T-helper 2 cell treated with Interferon-gamma antibody and Interleukin-4, amounts not matched to agents 100 ng/mL and 5 ng/mL, for 36 hours (primary cell): ENCODE data around the gene RIT1. TPM values are rescaled to one million over a fixed set of nuclear protein-coding genes. Genes with fewer than 3 reads are reported as not detected.
"Not testable (repeated sequence)": the region's sequence is repeated elsewhere in the genome, so short reads cannot be mapped to it uniquely, and the experiment has no call there.

Experiments
- intact Hi-C: fragments of 100-400 bp; cut with micrococcal nuclease; formaldehyde crosslinking; loops from one replicate; pipeline ENCODE4 v1.15.1; 2023
- total RNA-seq: library from RNA; stranded (reverse); gene quantifications from 2 replicates; pipeline ENCODE4 v1.2.3, GENCODE V29; 2022

The RIT1 gene
- total RNA-seq, 1 donor from 2014 or later, result 27.0 TPM

GRCh38 chr1:155934097-155934935 is 23.2 kb upstream of the RIT1 start, which contains the start of gene KHDC4:
KHDC4 (minus strand) TSS chr1:155934413; CDS start chr1:155934373, 40 bp downstream.
- intact Hi-C loops, result loop anchor here (1.0 to 2.0 kb wide), 8 partner anchors 12 to 259 kb away; partner anchors contain the start of genes ARHGEF2, LAMTOR2, RIT1 and SYT11

- intact Hi-C loops, result loop anchor here (1.0 to 2.0 kb wide), 8 partner anchors 13 to 260 kb away; partner anchors contain the start of genes ARHGEF2, LAMTOR2, RIT1 and SYT11
Observed at GRCh38 chr1:155933591-155934096, 22.5 kb upstream of the RIT1 start.

- intact Hi-C loops, result no loop called here
Observed at GRCh38 chr1:155932487-155932886, 21.3 kb upstream of the RIT1 start.

- intact Hi-C loops, result no loop called here
Observed at GRCh38 chr1:155932081-155932480, 20.9 kb upstream of the RIT1 start.

GRCh38 chr1:155931332-155932038 is 20.3 kb upstream of the RIT1 start:
- intact Hi-C loops, result no loop called here

- intact Hi-C loops, result not testable (repeated sequence)
Observed at GRCh38 chr1:155930725-155931124, 19.6 kb upstream of the RIT1 start.

- intact Hi-C loops, result no loop called here
Observed at GRCh38 chr1:155929057-155929456, 17.9 kb upstream of the RIT1 start.

- intact Hi-C loops, result no loop called here
Observed at GRCh38 chr1:155925506-155925905, 14.4 kb upstream of the RIT1 start.

GRCh38 chr1:155920717-155921116 is 9.6 kb upstream of the RIT1 start:
- intact Hi-C loops, result no loop called here

- intact Hi-C loops, result no loop called here
Observed at GRCh38 chr1:155919801-155920200, 8.7 kb upstream of the RIT1 start.

- intact Hi-C loops, result no loop called here
Observed at GRCh38 chr1:155918660-155919059, 7.5 kb upstream of the RIT1 start.

GRCh38 chr1:155913969-155914757 is 3.0 kb upstream of the RIT1 start:
- intact Hi-C loops, result no loop called here

GRCh38 chr1:155912056-155912536 is 947 bp upstream of the RIT1 start:
- intact Hi-C loops, result no loop called here

GRCh38 chr1:155910621-155911121 is 478 bp downstream of the RIT1 start:
- intact Hi-C loops, result loop anchor here (1.0 kb wide), 2 partner anchors 24 to 51 kb away; partner anchors contain the start of genes KHDC4 and SYT11

- intact Hi-C loops, result no loop called here
Observed at GRCh38 chr1:155909894-155910293, 1.3 kb downstream of the RIT1 start.

- intact Hi-C loops, result no loop called here
Observed at GRCh38 chr1:155904261-155904660, 6.9 kb downstream of the RIT1 start.

- intact Hi-C loops, result no loop called here
Observed at GRCh38 chr1:155900161-155900560, 11.0 kb downstream of the RIT1 start.

GRCh38 chr1:155899683-155900082 is 11.5 kb downstream of the RIT1 start:
- intact Hi-C loops, result no loop called here

GRCh38 chr1:155898888-155899287 is 12.3 kb downstream of the RIT1 start:
- intact Hi-C loops, result no loop called here

GRCh38 chr1:155897746-155898145 is 13.4 kb downstream of the RIT1 start:
- intact Hi-C loops, result no loop called here

- intact Hi-C loops, result not testable (repeated sequence)
Observed at GRCh38 chr1:155896476-155896875, 14.7 kb downstream of the RIT1 start.
